SW 1271 (cell line): ENCODE measurements around the gene SLC37A4.
"Not testable (repeated sequence)": the region's sequence is repeated elsewhere in the genome, so short reads cannot be mapped to it uniquely, and the experiment has no call there.

Experiments used
- DNase-seq, 2 experiments: peaks; one replicate each; lab custom pipeline; 2025; lab: John Stamatoyannopoulos, UW

Gene SLC37A4

DNA sequence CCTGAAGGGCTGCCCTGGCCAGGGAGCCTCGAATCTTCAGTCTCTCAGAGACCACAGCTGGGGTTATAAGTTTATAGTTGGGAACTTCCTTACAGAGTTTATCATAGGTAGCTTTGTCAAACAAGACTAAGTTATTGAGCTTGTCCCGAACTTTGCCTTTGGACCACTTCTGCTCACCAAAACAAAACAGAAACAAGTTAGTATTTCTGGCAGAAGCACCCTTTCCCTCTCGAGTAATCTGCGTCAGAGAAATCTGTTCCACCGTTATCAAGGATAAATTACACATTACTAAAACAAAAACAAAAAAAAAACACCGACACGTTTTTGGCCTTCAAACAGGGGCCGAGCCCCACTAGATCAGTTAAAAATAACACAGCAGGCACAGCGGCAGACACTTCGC, 13.3 kb downstream of the SLC37A4 start:
- DNase-seq, result not testable (repeated sequence)

DNA sequence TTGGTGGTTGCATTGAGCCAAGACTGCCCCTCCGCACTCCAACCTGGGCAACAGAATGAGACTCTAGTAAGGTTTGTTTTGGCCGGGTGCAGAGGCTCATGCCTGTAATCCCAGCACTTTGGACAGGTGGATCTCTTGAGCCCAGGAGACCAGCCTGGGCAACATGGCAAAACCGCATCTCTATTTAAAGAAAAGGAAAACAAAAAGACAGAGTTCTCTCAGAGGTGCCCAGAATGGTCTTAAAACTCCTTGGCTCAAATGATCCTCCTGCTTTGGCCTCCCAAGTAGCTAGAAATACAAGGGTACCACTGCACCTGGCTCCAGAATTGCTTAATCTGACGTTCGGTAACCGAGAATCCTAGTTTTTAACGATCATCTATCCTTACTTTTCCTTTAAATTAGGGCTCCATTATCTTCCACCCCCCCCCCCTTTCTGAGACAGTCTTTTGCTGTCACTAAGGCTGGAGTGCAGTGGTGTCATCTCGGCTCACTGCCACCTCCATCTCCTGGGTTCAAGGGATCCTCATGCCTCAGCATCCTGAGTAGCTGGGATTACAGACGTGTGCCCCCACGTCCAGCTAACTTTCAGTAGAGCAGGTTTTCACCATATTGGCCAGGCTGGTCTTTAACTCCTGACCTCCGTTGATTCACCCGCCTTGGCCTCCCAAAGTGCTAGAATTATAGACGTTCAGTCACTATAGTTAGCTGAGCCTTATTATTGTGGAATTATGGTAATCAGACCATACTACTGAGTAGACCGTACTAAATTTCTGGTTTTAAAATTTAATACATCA, 14.3 kb downstream of the SLC37A4 start:
- no peak for DNase-seq

DNA sequence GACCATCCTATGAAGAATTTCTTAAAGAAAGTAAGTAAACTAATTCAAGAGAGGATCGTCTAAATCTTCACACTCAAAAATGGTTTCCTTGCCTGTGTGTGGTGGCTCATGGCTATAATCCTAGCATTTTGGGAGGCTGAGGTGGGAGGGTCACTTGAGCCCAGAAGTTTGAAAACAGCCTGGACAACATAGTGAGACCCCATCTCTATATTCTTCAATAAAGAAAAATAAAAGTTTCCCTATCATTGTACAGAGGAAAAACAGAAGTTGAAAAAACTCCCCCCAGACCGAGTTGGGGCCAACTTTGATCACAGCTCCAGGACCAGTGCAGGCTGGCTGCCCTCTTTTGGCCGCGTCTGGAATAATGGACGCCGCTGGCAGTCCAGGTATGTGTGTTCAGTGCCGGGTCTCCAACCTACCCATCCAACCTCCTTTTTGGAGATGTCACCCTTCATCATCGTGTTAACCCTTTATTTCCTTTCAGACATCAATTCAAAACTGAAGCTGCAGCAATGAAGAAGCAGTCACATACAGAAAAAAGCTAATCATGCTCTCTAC, 15.5 kb downstream of the SLC37A4 start:
- no peak for DNase-seq

GRCh38 chr11:119014209-119014924, 16.3 kb downstream of the SLC37A4 start:
- DNase-seq, result no peak

DNA sequence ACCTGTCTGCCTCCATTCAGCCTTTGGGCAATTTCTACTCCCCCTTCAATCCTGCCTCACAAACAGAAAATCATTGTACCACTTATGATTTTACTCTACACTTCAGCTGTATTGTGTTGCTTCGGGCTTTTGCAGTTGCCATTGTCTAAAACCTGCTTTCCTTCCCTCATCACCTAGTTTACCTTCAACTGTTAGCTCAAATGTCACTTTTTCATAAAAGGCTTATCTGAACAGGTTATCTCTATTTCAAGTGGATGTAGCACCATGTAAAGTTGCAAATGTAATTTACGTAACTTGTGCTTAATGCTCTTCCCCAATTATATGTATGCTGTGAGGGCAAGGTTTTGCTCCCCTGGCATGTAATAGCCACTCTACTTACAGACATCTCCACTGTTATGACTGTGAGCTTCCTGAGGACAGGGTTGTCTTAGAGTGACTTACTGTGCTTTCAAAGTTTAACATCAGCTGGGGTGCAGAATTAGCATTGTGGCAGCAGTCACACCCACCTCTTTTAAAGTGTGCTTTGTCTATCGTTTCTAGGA, 18.0 kb downstream of the SLC37A4 start:
- DNase-seq, result no peak

- DNase-seq, result no peak
These were observed 19.1 kb downstream of the SLC37A4 start for GRCh38 chr11:119011476-119012053.

- DNase-seq, result no peak
These were observed 24.0 kb downstream of the SLC37A4 start for GRCh38 chr11:119006656-119007055.

DNA sequence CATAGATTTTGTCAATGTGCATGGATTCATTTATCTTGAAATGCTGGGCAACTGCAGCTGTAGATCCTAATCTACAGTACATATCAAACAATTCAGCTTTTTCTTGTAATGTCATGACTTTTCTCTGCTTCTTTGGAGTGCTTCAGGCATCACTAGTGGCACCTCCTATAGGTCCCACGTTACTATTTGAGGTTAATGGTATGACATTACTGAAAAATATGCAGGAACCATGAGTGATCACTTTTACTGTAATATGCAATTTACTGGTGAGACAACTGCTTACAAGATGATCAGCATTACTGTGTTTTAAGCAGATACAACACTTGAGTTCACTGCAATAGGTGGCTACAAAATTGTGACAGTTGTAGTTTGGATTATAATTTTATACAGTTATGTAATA, 29.8 kb downstream of the SLC37A4 start:
- no peak for DNase-seq

- peak; percentile 46 to 75 for DNase-seq
These were observed 31.9 kb downstream of the SLC37A4 start for GRCh38 chr11:118998822-118999221.

DNA sequence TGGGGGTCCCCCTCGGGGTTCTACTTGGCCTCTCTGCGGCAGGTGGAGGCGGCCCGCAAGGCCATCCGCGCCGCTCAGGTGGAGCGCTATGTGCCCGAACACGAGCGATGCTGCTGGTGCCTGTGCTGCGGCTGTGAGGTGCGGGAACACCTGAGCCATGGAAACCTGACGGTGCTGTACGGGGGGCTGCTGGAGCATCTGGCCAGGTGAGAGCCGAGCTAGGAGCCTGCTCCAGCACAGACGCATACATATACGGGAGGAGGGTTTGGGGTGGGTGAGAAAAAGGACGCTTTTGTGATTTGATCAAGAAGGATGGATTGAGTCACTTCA, 32.3 kb downstream of the SLC37A4 start:
- no peak for DNase-seq

- DNase-seq, result peak; percentile 80 to 92
These were observed 32.9 kb downstream of the SLC37A4 start, which contains the start of gene CENATAC for GRCh38 chr11:118997627-118998387. TSS of gene CENATAC (plus strand) at chr11:118998138. CDS start at chr11:118998198, 60 bp downstream.

- DNase-seq, result no peak
These were observed 33.6 kb downstream of the SLC37A4 start for GRCh38 chr11:118996926-118997626.

- DNase-seq, result not testable (repeated sequence)
These were observed 39.1 kb downstream of the SLC37A4 start for GRCh38 chr11:118991486-118992038.

GRCh38 chr11:118988280-118988679, 42.4 kb downstream of the SLC37A4 start:
- DNase-seq, result no peak

GRCh38 chr11:118984825-118985224, 45.9 kb downstream of the SLC37A4 start:
- no peak for DNase-seq

DNA sequence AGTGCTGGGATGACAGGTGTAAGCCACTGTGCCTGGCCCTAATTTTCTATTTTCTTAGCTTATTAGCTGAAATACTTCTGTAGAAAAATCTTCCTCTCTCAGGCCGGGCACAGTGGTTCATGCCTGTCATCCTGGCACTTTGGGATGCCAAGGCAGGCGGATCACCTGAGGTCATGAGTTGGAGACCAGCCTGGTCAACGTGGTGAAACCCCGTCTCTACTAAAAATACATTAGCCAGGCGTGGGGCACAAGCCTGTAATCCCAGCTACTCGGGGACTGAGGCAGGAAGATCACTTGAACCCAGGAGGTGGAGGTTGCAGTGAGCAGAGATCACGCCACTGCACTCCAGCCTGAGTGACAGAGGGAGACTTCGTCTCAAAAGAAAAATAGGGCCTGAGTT, 46.3 kb downstream of the SLC37A4 start:
- DNase-seq, result not testable (repeated sequence)

DNA sequence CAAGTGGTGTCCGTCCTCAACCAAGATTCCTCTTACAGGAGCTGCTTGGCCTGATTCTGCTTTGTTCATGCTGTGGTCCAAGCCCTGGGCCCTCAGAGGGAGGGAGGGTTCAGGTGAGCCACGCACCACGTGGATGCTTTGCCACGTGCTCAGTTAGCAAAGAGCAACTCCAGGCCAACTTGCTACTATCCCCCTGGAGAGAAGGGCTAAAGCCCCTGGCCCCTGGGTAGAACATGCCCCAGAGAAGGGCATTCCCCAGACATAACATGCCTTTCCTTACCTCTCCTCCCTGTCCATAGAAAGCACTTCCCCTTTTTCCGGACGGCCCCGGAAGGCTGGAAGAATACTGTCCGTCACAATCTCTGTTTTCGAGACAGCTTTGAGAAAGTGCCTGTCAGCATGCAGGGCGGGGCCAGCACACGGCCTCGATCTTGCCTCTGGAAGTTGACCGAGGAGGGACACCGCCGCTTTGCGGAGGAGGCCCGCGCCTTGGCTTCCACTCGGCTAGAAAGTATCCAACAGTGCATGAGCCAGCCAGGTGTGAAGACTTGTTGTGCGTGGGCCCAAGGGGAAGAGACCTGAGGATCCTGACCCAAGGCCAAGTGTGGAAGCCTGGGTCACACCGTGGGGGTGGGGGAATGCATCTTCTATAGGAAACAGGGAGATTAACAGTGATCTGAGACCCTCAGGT, 50.3 kb downstream of the SLC37A4 start:
- DNase-seq, result no peak

DNA sequence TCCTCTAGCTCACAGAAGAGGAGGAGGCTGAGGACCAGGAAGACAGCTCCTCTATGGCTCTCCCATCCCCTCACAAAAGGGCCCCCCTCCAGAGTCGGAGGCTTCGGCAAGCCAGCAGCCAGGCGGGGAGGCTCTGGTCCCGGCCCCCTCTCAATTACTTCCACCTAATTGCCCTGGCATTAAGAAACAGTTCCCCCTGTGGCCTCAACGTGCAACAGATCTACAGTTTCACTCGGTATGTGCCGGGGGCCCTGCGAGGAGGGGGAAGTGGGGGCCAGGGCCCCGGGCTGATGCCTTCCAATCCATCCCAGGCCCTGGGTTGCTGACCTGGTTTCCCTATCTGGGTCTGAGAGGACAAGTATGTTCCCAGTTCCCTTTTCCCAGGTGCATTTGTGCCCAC, 51.2 kb downstream of the SLC37A4 start:
- no peak for DNase-seq

- DNase-seq, result no peak
These were observed 54.6 kb downstream of the SLC37A4 start for GRCh38 chr11:118975771-118976709.
